H1 (cell line): Measurements from ENCODE around the gene HBB. TPM values are rescaled to one million over a fixed set of nuclear protein-coding genes. Genes with fewer than 3 reads are reported as not detected.

Experiments
- CHD7 ChIP-seq: fragments of 300-600 bp; sonication (generic); IDR thresholded peaks from 2 replicates; pipeline ENCODE4 v1.7.1; 2012; ENCODE audit warnings: low read length, moderate library complexity, mild to moderate bottlenecking, inconsistent platforms; ENCODE audit not compliant: insufficient replicate concordance
- CTBP2 ChIP-seq: IDR thresholded peaks from 2 replicates; pipeline ENCODE4 v1.7.0; 2011; ENCODE audit warnings: borderline replicate concordance, mild to moderate bottlenecking, moderate library complexity, mixed read lengths, low read length; ENCODE audit not compliant: insufficient read depth, insufficient read length
- EGR1 ChIP-seq: IDR thresholded peaks from 2 replicates; pipeline ENCODE4 v1.6.1; 2011; ENCODE audit warnings: low read depth, low read length, borderline replicate concordance
- polyA plus RNA-seq, 7 experiments: library from polyadenylated mRNA; depleted of rRNA in 3 of 7; stranded (reverse) in 5 of 7; unstranded in 2 of 7; fragments of >200 nt in 5 of 7; fragments of 200-250 nt in 2 of 7; gene quantifications; 1 replicate in 5 of 7; 2 replicates in 1 of 7; 4 replicates in 1 of 7; pipeline versions ENCODE4 v1.2.1 to v1.2.3, GENCODE V29; 2011 to 2013; ENCODE audit warnings: missing spikeins in 2 of 7, mixed read lengths in 2 of 7
- total RNA-seq: library from RNA; stranded (reverse); fragmentation: NEBNext Ultra II Directional; extraction: Animal tissue kit (Norgen Biotek cat#: 25700); gene quantifications from 2 replicates; pipeline ENCODE4 v1.2.1, GENCODE V29; 2021

Gene HBB
- total and polyA plus RNA-seq, 2 of the 8 experiments (the other 6 are each of a cell fraction or from before 2014, with no cell fraction given), result not detected

- TF ChIP-seq CHD7, result no peak
- TF ChIP-seq CTBP2, result no peak
- no peak for TF ChIP-seq EGR1
Measured at GRCh38 chr11:5274395-5274794, 47.5 kb upstream of the HBB start (continued).
